Jurkat, Clone E6-1 (cell line): ENCODE measurements around the gene RRBP1.
A peak's percentile ranks its signal among the peaks of the same experiment; 100 is the strongest.

Experiments used
- DNase-seq: peaks from one replicate; pipeline ENCODE4 v3.0.0-alpha.2; 2011; ENCODE audit warnings: low read depth, low spot score
- H3K4me3 ChIP-seq: 2 replicates; pipeline ENCODE4 v1.5.1; 2011; ENCODE audit warnings: mild to moderate bottlenecking, low read length, control low read depth, moderate library complexity

The RRBP1 gene

GRCh38 chr20:17569616-17570346, 112.3 kb downstream of the RRBP1 start, which contains the start of gene DSTN:
DSTN (plus strand) TSS chr20:17570075; CDS start chr20:17570209, 134 bp downstream.
- peak; percentile 71 for DNase-seq

DNA sequence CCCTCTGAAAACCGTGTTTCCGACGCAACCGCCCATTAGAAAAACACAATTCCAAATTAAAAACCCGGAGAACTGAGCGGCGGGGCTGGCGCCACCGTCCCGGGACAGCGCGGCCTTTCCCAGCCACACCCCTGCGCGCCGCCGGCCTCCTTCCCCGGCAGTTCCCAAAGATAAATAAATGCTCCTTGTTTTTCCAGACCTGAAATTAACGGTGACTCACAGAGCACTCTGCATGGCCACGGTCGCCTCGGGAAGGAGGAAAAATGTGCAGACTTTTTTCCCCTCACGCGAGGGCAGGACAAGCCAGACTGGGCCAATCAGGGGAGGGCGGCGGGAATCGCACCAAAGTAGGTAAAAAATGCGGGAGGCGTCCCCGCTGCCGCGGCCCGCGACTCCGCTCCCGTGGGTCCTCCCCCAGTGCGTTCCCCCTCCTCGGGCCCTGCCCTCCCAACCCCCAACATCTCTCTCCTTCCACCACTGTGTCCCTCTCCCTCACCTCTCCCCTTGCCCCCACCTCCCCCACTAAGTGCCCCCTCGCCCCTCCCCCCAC, 113.0 kb downstream of the RRBP1 start:
- H3K4me3 ChIP-seq, result peak overlapping the region; percentile 68
- no peak for DNase-seq

More at GRCh38 chr20:17569616-17570346, 112.3 kb downstream of the RRBP1 start, which contains the start of gene DSTN:
- H3K4me3 ChIP-seq, result peak within 1 kb of the TSS; percentile 68

DNA sequence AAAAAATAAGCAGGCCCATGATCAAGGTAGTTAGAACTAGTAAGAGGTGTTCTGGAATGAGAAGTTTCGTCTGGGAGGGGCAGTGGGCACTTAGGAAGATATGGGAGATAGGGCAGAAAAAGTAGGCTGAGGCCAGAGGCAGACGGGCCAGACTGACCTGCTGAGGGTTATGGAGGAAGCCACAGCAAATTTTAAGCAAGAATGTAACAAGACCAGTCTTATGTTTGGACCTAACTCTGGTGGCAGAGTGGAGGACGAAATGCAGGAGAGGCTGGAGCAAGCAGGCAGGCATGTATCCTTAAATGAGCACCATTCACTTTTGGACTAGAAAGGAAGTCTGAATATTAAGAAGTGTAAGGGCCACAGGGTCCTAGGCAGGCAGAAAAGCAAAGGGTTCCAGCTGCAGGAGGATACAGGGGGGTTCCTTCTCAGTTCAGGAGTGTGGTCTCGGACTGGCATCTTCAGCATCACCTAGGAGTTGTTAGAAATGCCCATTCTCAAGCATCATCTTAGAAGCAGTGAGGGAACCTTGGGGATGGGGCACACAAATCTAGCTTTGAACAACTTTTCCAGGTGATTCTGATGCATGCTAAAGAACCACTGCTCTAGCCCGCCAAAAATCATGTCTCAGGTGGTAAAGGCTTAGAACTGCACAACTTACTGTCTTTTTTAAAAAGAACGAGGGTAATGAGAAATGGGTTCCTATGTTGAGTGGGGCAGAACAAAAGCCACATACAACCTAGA, 113.8 kb downstream of the RRBP1 start:
- H3K4me3 ChIP-seq, result no peak overlapping the region
- DNase-seq, result no peak

DNA sequence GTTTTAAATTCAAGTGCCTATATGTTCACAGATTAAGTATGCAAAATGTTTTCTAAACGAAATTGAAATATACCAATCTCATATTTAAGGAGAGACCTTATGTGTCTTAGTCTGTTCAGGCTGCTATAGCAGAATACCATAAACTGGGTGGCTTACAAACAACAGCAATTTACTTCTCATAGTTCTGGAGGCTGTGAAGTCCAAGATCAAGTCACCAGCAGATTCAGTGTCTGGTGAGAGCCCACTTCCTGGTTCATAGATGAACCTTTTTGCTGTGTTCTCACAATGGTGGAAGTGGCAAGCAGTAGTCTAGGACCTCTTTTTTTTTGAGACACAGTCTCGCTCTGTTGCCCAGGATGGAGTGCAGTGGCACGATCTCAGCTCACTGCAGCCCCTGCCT, 115.7 kb downstream of the RRBP1 start:
- no peak for DNase-seq
- no peak overlapping the region for H3K4me3 ChIP-seq

DNA sequence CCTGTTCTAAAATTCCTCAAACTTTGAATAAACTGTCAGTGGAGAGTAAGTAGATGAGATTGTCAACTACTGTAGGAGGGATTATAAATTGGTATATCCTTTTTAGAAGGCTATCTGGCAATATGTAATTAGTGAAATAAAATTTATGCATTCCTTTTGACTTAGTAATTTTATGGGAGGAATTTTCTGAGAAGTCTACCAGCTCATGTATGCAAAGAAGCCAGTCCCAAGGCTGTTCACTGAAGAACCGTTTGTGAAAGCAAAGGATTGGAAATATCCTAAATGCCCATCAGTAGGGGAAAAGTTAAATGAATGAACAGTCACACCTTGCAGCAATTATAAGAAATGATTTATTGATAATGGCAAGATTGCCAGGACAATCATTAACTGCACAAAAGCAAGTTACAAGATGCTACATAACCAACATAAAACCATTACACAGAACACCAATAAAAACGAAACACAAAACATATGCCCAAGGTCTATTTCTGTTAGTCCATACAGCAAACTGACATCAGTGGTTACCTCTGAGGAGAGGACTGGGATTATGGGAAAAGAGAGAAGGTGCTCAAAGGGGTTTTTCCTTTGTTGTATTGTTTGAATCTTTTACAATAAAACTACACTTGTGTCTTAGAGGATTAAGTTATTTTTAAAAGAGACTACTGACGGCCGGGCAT, 116.7 kb downstream of the RRBP1 start:
- H3K4me3 ChIP-seq, result no peak overlapping the region
- no peak for DNase-seq
